Midbrain (tissue), 1 donor: ENCODE data around the gene MDFI.

Experiments
- DNase-seq: peaks from one replicate; lab custom pipeline; 2025; lab: John Stamatoyannopoulos, UW

Gene MDFI, protein sequence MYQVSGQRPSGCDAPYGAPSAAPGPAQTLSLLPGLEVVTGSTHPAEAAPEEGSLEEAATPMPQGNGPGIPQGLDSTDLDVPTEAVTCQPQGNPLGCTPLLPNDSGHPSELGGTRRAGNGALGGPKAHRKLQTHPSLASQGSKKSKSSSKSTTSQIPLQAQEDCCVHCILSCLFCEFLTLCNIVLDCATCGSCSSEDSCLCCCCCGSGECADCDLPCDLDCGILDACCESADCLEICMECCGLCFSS

DNA sequence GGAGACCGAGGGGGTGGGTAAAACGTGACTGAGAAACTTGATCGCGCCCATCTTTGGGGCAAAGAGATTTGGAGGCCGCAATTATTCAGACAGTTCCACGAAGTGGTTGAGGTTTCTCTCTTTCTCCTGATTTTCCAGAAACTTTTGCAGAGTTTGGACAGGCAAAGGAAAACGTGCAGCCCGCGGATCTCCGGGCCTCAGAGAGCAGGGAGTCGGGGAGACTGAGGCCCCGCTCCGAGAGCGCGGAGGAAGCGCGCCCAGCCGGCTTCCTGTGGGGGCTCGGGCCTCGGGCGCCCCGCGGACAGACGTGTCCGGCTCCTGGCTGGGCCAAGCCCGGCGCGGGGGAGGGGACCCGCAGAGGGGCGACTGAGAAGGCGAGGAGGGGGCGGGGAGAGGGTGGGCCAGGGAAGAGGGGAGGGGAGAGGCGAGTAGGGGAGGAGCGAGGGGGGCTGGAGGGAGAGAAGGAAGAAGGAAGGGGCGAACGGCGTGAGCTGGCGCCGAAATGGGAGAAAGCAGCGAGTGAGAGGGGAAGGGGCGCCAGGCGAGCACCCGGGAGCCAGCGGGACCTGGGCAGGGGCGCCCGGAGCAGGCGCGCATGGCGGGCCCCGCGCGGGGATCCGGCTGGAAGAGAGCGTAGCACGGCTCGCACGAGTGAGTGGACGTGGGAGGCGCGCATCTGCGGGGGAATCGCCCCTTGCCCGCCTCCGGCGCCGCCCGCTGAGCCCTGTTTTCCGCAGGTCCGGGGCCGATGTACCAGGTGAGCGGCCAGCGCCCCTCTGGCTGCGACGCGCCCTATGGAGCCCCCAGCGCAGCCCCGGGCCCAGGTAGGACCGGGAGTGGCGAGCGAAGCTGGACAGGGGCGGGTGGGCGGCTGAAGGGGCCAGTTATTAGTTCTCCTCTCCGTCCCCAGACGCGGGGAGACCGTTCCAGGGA lies at the start of gene MDFI:
MDFI (plus strand) TSS at position 467 of the 933 bp plus-strand sequence; CDS start at position 749, 282 bp downstream.
- DNase-seq = no peak

GRCh38 chr6:41589223-41589622 lies 49.0 kb upstream of the MDFI start:
- DNase-seq = no peak

GRCh38 chr6:41589636-41590622 lies 48.3 kb upstream of the MDFI start:
- DNase-seq = no peak

DNA sequence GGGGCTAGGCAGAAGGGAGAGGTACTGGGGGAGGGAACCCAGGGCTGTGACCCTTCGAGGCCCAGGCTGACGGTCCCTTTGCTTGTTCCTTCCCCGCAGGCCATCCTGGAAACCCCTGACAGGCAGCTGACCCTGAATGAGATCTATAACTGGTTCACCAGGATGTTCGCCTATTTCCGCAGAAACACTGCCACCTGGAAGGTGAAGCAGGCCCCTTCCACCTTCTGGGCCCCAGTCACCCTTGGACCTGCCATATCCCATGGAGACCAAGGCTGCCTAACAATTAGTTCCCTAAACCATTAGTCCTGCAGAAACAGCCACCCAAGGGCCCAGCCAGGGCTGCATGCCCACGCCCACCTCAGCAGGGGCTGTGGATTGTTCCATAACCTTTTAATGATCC lies 47.1 kb upstream of the MDFI start:
- no peak for DNase-seq

- DNase-seq = peak; percentile 71
These were observed 46.3 kb upstream of the MDFI start for GRCh38 chr6:41591859-41592502.

GRCh38 chr6:41593406-41593805 lies 44.9 kb upstream of the MDFI start:
- DNase-seq = no peak

GRCh38 chr6:41593839-41594238 lies 44.4 kb upstream of the MDFI start:
- DNase-seq = no peak

DNA sequence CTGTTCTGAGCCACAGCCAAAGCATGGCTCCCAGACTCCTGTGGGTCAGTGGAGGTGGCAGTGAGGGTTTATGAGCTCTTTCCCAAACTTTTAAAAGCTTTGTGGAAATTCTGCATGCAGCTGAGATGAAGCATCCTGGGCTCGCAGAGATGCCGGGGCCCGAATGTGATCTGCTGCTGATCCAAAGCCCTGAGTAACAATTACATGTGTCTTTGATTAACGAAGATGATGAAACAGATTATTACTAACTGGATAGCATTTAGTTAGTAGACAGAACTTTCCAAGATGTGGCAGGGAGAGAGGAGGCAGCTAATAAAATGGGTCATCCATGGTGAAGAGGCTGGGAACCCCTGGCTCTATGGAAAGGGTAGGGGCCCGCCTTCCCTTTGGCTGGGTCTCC lies 43.9 kb upstream of the MDFI start:
- no peak for DNase-seq

- no peak for DNase-seq
These were observed 43.5 kb upstream of the MDFI start for GRCh38 chr6:41594766-41595165.

DNA sequence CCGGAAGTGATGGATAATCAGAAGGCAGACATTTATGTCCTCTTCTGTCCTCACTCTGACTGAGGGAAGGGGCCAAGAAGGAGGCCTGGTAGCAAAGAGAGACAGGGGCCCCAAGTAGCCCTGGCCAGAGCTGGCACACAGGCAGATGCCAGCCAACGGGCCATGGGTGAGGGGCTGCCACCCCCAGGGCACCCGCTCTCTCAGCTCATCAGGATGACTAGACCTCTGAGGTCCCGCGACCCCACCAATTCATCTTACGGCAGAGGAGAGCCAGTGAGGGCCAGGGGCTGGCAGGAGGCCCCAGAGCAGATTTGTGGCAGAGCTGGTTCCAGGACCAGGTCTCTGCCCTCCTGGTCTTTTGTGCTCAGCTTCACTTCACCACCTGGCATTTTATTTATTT lies 43.1 kb upstream of the MDFI start:
- no peak for DNase-seq

- DNase-seq = no peak
These were observed 42.1 kb upstream of the MDFI start for GRCh38 chr6:41596096-41596685.

DNA sequence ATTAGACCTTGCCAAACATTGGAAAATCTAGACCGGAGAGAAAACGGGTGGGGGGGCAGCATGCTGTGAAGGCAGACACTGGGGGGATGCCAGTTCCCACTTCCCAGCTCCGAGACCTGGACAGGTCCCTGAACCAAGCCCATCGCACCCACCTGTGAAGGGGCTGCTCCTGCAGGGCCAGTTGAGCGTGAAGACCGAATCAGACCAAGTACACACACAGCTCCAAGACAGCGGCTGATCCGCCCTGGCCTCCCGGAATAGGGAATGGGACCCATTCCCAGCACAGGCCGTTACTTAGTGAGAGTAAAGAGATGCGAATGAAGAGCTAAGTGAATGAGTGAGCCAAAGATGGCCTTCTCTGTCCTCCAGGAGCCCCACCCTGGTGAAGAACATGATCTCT lies 41.5 kb upstream of the MDFI start:
- DNase-seq = no peak

DNA sequence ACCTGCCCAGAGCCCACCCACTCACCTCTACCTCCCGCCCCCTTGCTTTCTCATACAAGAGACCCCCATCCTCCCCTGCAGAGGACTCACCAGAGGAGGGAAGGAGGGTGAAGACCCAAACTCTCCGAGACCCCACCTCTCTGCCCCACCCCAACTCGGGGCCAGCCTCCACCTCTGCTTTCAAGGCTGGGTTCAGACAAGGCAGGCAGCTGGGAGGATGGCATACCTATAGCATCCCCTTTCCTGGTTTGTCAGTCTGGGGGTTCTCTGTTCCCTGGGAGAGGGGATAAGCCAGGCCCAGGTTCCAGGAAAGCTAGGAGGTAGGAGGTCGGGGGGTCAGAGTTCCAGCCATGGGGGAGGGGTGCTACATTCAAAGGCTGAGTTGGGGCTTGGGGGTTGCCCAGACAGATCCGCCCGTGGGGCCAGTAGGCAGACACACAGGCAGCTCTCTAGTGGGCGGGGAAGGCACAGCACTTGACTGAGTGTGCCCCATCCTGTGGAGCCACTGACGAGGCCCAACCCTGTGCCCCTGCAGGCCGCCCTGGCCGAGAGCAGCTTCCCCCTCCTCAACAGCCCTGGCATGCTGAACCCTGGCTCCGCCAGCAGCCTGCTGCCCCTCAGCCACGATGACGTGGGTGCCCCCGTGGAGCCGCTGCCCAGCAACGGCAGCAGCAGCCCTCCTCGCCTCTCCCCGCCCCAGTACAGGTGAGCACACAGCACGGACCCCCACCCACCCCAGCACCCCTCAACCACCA lies 40.8 kb upstream of the MDFI start:
- no peak for DNase-seq

- no peak for DNase-seq
These were observed 39.6 kb upstream of the MDFI start for GRCh38 chr6:41598670-41599014.

DNA sequence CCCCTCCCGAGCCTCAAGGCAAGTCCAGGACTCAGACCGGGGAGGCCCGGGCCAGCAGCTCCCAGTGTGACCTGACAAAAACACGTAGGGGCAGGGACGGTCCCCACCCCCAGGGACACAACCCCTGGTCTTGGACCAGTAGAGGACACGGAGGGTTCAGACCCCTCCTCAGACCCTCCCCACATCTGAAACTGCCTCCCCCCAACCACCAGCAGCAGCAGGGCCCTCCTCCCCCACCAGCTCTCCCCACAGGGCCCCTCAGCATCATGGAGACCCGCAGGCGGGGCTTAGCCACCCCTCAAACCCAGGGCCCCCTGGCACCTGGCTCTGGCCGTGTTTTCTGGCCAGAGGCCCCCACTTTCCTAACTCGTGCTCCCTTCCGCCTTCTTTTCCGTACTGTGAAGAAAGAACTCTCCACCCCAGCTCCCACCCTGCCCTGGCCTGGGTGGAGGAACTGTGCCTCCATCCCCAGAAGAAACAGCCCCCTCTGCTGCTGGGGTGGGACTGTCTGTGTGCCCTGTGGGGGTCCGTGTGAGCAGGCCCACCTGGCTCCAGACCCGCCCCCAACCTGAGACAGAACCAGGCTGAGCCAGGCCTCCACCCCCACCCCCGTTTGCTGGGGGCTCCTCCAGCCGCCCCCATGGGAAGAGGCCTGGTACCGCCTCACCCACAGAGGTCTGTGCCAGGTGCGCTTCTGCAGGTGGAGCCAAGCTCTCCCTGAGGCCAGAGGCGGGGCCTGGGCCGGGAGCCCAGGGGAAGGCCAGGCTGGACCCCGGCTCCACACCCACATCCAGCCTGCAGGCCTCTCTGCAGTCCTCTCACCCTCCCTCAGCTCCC lies 39.0 kb upstream of the MDFI start:
- no peak for DNase-seq

DNA sequence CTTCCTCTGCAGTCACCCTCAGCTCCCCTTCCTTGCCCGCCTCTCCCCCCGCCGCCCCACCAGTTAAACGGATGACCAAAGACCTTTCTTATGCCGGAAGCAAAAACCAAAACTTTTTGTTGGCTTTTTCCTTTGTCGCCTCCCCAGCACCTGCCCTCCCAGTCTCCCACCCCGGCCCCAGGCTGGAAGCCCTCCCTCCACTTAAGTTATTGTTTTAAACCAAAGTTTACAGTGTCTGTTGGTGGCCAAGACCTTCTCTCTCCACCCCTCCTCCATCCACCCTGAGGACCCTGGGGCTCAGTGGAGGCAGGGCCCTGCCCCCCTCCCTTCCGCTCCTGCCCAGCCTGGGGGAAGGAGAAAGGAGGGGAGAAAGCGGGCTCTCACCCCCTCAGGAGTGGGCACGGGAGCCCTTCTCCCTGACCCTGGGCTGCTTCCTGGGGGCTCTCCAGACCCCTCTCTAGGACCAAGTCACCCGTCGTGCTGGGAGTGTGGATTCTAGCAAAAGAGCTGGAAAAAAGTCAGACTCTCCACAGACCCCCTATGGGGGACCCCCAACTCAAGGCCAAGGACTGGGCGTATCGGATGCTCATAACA lies 38.3 kb upstream of the MDFI start:
- no peak for DNase-seq

DNA sequence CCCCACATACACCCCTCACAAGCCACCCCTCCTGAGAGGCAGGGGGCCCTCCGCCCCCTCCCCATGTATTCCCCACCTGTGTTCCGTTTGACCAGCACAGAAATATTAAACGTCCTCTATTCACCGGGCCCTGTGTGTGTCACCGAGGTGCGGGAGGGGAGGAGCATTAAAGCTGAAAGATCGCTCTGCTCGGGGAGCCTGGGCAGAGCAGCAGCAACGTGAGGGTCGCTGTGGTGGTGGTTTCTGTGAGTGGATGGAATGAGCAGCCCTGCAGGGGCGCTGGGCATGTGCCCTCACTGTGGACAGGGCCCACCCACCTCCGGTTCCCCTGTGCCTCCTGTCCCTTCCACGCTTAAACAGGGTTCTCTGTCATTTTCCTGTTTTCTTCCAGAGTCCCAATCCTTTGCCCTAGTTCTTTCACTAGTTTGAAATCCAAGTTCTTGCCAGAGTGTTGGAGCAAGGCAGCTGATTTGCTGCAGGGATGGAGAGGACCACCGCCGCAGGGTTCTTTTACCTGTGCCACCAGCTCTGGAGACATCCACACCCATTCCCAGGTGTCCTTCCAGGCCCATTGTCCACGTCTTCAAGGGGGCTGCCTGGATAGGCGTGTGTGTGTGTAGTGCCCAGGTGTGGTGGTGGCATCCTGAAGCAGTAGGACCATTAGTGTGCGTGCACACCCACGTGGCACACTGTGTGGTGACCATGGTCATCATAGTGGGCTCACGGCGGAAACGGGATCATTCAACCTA lies 37.6 kb upstream of the MDFI start:
- DNase-seq = no peak

- no peak for DNase-seq
These were observed 37.1 kb upstream of the MDFI start for GRCh38 chr6:41601248-41601549.

DNA sequence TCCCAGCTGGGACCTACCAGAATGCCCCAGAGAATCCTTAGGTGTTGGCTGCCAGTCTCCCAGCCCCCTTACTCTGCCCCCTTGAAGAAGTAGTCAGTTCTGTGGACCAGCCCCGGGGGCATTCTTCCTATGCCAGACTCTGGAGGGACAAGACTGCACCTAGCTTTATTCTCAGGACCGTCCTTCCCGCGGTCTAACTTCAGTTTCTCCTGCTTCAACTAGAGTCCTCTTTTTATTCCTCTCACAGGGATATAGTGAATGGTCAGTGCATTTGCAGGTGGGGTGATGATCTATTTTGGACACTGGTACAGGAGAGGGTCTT lies 35.9 kb upstream of the MDFI start:
- DNase-seq = no peak
